Brain pericyte (primary cell): ENCODE data around the gene RASGRP4.
"Not testable (repeated sequence)": the region's sequence is repeated elsewhere in the genome, so short reads cannot be mapped to it uniquely, and the experiment has no call there.

Source experiments
- DNase-seq: peaks from one replicate; pipeline ENCODE4 v3.0.0-alpha.2; 2012; ENCODE audit warnings: low read depth, low spot score

The RASGRP4 gene, protein sequence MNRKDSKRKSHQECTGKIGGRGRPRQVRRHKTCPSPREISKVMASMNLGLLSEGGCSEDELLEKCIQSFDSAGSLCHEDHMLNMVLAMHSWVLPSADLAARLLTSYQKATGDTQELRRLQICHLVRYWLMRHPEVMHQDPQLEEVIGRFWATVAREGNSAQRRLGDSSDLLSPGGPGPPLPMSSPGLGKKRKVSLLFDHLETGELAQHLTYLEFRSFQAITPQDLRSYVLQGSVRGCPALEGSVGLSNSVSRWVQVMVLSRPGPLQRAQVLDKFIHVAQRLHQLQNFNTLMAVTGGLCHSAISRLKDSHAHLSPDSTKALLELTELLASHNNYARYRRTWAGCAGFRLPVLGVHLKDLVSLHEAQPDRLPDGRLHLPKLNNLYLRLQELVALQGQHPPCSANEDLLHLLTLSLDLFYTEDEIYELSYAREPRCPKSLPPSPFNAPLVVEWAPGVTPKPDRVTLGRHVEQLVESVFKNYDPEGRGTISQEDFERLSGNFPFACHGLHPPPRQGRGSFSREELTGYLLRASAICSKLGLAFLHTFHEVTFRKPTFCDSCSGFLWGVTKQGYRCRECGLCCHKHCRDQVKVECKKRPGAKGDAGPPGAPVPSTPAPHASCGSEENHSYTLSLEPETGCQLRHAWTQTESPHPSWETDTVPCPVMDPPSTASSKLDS

DNA sequence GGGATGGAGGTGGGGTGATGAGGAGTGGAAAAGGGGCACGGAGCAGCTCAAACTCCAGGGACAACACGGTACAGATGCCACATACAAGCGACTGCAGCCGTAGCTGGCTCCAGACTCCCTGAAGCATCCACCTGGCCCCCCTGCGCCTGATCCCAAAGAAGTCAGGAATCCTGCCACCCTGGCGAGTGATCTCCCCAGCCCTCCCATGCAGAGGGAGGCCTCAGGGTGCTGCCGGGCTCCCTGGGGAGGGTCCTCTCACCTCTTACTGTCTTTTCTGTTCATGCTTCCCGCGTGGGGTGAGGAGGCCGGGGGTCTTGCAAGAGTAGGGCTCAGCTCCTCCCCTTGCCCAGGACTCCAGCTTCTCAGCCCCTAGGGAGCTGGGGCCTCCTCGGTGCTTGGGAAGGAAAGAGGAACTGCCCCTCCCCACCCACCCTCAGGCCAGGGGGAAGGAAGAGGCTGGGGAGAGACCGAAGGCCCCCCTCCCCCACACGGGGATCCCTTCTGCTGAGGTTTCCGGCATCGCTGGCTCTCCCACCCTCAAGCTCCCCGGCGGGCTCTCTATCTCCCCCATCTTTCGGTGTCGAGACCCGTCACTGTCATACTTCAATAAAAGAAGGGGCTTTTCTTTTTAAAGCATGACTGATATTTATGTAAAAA, at the start of gene RASGRP4:
TSS of gene RASGRP4 (minus strand) at position 410 of the 657 bp plus-strand sequence. CDS start at position 282, 128 bp downstream.
- DNase-seq, result no peak

DNA sequence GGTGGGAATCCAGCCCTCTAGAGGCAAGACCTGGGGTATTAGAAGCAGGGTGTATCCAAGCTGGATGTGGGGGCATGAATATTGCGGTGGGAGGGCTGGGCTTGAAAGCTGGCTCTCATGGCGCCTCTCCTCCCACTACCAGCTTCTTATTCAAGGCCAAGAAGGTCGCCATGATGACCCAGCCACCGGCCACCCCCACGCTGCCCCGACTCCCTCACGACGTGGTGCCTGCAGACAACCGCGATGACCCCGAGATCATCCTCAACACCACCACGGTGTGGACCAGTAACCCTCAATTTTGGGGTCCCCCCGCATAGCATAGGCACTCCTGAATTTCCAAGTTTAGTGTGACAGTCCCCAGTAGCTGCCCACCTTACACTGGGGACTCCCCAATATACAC, 49.2 kb upstream of the RASGRP4 start:
- DNase-seq, result no peak

DNA sequence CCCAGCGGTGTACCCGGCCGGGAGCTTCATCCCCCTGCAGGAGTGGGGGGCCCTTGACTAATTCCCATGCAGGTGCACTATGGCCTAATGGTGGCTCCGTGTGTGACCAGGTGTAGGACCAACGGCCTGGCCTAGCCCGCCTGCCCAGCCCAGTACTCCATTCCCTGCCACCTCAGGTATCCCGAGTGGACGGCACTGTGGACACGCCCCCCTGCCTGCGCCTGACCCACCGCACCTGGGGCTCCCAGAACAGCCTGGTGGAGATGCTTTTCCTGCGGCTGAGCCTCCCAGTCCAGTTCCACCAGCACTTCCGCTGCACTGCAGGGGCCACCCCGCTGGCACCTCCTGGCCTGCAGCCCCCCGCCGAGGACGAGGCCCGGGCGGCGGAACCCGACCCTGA, 47.2 kb upstream of the RASGRP4 start:
- DNase-seq, result no peak

DNA sequence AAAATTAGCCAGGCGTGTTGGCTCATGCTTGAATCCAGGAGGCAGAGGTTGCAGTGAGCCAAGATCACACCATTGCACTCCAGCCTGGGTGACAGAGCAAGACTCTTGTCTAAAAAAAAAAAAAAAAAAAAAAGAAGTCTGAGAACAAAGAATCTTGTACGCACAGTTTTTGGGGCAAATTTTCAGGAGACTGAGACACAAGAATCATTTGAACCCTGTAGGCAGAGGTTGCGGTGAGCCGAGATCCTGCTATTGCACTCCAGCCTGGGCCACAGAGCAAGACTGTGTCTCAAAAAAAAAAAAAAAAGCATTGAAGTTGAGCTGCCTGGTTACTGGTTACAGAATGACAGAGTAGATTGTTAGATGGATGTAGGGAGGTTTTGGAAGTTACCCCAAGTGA, 46.7 kb upstream of the RASGRP4 start:
- not testable (repeated sequence) for DNase-seq

DNA sequence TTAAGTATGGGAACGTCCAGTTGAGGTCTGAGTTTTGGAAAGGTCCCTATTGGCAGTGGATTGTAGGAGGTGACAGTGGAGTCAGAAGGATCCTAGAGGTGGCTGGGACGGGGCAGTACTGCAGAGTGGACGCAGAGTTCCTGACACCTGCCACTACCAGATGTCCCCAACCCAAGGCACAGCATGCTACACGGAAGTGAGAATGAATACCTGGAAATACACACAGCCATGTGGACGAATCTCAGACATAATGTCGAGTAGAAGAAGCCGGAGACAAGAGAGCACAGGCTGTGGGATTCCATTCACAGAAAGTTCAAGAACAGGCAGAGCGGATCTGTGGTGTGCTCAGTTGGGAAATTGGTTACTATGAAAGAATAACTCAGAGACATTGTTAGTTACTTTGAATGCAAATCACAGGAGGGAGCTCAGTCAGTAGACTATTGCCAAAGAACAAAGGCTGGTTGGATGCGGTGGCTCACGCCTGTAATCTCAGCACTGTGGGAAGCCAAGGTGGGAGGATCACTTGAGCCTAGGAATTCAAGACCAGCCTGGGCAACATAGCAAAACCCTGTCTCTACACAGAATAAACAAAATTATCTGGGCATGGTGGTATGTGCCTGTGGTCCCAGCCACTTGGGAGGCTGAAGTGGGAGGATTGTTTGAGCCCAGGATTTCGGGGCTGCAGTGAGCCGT, 44.9 kb upstream of the RASGRP4 start:
- no peak for DNase-seq

DNA sequence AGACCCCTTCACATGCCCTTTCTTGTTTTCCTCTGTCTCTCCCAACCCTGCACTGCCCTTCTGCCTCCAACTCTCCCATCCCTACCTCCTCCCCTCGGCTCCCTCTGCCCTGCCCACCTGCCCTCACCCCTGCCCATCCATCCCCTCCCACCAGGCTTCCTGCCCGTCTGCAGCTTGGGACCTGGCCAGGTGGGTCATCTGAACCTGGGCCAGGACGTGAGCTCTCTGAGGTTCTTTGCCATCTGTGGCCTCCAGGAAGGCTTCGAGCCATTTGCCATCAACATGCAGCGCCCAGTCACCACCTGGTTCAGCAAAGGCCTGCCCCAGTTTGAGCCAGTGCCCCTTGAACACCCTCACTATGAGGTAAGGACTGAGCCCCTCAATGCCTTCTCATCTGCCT, 43.1 kb upstream of the RASGRP4 start:
- no peak for DNase-seq

DNA sequence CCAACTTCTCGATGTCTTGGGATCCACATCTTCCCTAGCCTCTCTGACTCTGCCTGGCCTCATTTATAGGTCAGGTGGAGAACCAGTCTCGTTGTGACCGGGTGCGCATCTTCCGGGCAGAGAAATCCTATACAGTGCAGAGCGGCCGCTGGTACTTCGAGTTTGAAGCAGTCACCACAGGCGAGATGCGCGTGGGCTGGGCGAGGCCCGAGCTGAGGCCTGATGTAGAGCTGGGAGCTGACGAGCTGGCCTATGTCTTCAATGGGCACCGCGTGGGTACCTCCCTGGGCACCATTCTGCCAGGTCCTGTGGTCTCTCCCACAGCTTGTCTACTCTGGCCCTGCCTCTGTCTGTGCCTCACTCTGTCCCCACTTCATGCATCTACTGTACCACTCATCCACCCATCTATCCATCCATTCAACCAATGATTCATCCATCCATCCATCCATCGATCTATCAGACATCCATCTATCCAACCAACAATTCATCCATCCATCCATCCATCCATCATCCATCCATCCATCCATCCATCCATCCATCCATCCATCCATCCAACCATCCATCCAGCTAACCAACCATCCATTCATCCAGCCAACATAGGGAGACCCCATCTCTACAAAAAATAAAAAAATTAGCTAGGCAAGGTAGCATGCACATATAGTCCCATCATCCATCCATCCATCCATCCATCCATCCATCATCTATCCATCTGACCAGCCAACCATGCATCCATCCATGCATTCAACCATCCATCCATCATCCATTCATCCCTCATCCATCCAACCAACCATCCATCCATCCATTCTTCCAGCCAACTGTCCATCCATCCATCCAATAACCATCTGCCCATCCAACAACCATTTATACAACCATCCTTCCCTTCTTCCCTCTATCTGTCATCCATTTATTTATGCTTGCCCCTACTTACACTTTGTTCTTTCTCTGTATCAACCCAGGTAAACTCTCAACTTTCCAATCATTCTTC, 41.8 kb upstream of the RASGRP4 start:
- DNase-seq, result no peak

DNA sequence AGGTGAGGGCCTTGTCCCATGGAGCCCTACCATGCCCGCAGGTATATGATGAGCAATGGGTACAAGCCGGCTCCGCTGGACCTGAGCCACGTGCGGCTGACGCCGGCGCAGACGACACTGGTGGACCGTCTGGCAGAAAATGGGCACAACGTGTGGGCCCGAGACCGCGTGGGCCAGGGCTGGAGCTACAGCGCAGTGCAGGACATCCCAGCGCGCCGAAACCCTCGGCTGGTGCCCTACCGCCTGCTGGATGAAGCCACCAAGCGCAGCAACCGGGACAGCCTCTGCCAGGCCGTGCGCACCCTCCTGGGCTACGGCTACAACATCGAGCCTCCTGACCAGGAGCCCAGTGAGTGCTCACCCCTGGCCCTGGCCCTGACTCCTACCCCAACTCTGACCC, 40.0 kb upstream of the RASGRP4 start:
- no peak for DNase-seq

DNA sequence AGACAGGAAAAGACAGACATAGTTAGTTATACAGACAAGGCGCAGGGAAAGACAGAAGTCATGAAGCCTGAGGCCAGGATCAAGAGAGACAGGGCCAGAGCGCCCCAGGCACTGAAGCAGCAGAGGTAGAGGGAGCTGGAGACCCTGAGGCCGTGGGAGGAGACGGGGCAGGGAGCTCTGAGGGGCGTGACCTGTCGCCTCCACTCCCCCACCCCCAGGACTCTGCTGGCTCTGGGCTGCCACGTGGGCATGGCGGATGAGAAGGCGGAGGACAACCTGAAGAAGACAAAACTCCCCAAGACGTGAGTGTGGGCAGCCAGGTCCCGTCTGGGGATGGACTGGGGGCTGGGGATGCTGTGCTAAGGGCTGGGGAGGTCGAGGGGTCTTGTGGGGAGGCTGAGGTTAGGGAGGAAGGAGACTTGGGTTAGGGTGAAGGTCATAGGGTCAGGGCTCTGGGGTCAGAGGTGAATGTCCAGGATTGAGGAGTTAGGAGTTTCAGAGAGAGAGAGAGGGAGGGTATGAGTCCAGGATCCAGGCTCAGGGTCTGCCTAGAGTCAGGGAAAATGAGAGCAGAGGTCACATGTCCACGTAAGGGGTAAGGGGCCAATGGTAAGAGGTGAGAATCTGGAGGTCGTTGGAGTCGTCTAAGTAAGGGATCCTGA, 38.5 kb upstream of the RASGRP4 start:
- no peak for DNase-seq

DNA sequence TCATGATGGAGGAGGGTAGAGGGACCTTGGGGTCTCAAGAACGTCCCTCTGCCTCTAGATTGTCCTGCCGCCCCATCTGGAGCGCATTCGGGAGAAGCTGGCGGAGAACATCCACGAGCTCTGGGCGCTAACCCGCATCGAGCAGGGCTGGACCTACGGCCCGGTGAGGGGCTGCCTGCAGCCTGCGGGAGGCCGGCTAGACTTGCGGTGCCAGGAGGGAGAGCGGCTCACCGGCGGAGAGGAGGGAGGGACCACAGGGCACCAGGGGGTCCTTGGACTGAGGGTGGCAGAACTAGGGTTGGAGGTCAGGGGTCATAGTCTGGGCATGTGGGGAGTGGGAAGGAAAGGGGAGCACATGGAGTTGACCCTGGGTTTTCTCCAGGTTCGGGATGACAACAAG, 37.3 kb upstream of the RASGRP4 start:
- no peak for DNase-seq

DNA sequence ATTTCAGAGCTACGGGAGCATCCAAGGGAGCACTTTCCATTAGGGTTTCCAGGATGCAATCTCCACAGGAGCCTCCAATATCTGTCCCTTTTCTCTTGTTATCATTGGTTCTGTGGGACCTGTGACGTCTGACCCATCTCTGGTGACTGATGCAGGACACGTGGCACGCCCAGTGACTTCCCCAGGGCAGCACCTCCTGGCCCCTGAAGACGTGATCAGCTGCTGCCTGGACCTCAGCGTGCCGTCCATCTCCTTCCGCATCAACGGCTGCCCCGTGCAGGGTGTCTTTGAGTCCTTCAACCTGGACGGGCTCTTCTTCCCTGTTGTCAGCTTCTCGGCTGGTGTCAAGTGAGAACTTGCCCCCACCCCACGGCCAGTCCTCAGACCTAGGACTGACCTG, 33.0 kb upstream of the RASGRP4 start:
- no peak for DNase-seq

DNA sequence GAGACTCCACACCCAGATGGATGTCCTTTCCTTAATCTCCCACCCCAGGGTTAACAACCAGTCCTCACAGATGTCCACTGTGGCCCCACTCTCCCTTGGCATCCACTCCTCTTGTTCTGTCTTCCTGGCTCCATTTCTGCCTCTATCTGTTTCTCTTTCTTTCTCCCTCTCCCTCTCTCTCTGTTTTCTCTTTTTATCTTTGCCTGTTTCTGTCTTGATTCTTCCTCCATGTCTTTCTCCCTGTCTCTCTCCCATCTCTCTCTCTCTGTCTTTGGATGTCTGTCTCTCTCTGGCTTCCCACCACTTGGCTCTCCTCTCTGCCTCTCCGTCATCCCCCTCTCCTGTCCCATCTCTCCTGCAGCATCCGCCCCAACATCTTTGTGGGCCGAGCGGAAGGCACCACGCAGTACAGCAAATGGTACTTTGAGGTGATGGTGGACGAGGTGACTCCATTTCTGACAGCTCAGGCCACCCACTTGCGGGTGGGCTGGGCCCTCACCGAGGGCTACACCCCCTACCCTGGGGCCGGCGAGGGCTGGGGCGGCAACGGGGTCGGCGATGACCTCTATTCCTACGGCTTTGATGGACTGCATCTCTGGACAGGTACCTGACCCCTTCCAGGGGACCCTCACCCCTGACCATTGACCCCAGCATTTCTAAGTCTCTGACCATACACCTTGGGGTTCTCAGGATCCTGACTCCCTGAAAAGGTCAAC, 31.8 kb upstream of the RASGRP4 start:
- DNase-seq, result no peak

DNA sequence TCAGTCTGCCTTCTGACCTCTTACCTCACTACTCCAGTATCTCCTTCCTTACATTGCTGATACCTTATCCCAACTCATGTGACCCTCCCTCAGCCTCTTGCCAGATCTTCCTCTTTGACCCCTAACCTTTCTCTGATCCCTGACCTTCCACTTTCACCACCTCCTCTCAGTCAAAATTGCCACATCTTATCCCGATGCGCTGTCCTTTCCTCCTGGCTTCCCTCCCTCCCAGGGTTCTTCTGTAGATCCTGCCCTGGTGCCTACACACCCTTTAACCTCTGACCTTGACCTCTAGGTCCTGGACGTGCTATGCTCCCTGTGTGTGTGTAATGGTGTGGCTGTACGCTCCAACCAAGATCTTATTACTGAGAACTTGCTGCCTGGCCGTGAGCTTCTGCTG, 31.2 kb upstream of the RASGRP4 start:
- no peak for DNase-seq

DNA sequence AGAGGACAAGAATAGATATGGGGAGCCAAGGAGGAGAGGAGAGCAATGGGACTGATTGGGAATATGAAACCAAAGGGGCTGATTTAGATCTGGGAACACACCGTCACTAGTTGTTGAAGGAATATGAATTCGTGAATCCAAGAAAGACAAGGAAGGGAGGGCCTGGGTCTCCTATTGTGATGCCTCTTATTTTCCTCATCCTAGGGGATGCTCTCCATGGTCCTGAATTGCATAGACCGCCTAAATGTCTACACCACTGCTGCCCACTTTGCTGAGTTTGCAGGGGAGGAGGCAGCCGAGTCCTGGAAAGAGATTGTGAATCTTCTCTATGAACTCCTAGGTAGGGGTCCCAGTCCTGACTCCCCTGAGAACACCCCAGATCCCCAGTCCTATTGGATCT, 29.0 kb upstream of the RASGRP4 start:
- no peak for DNase-seq

DNA sequence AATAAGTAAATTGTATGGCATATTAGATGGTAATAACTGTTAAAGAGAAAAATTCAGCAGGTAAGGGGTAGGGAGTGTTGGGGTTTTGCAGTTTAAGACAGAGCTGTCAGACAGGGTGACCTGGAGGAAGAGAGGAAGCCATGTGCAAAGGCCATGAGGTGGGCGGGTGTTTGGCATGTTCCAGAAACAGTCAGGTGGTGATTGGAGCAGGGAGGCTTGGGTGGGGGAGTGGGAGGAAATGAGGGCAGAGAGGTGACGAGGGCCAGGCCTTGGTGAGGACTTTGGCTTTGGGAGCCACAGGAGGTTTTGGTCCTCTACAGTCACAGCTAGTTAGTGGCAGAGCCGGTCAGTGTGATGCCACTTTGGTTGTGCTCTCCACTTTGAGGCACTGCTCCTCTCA, 27.6 kb upstream of the RASGRP4 start:
- no peak for DNase-seq

DNA sequence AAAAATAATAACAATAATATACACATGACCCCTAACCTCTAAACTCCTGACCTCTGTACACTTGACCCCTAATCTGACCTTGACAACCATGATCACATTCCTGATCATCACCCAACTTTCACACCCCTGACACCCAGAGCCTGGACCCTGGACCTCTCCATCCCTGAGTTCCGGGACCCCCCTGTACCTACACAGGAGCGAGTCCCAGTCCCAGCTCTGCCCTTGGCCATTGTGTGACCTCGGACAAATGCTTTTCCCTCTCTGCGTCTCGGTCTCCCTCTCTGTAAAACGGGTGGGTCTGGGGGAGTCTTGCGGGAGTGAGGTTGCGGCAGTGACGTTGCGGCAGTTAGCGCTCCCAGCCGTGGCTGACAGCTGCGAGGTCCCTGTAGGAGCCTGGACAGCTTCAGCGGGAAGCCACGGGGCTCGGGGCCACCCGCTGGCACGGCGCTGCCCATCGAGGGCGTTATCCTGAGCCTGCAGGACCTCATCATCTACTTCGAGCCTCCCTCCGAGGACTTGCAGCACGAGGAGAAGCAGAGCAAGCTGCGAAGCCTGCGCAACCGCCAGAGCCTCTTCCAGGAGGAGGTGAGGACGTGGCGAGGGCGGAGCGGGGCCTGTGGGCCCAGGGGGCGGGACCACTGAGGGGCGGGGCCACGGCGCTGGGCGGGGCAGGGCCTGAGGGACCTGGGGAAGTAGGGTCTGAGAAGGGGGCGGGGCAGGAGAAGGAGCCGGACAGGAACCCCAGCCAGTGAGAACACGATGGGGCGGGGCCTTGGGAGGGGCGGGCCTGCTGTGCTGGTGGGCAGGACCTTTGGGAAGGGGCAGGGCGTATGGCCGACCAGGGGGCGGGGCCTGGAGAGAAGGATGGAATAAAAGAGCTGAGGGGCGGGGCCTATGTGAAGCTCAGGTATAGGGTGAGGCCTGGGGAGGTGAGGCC, 26.7 kb upstream of the RASGRP4 start:
- DNase-seq, result no peak

DNA sequence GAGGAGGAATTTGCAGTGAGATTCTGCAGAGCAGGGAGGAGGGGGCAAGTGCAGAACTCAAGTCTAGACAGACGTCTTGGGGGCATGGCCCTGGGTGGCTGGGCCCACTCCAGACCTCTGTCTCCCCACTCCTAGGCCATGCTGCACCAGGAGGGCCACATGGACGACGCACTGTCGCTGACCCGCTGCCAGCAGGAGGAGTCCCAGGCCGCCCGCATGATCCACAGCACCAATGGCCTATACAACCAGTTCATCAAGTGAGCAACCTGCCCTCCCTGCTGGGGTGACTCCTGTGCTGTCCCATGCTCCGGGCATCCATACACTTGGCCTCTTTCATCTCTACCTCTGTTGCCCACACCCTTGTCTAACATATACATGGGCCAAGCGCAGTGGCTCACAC, 25.6 kb upstream of the RASGRP4 start:
- DNase-seq, result no peak

DNA sequence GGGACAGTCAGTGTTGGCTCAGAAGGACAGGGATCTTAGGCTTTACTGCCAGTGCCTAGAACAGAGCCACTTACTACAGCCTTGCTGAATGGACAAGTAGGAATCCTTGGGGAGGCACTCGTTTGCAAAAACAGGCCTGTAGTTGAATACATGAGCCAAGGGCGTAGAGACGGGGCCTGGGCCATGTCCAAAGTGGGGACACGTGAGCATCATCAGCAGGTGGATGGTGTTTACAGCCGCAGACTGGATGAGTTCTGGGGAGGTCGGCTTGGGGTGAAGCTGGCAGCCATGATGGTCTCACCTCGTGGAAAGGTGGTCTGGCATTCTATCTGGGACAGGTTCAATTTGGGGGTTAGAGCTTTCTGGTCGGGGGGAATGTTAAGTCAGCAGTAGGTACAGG, 25.0 kb upstream of the RASGRP4 start:
- no peak for DNase-seq

DNA sequence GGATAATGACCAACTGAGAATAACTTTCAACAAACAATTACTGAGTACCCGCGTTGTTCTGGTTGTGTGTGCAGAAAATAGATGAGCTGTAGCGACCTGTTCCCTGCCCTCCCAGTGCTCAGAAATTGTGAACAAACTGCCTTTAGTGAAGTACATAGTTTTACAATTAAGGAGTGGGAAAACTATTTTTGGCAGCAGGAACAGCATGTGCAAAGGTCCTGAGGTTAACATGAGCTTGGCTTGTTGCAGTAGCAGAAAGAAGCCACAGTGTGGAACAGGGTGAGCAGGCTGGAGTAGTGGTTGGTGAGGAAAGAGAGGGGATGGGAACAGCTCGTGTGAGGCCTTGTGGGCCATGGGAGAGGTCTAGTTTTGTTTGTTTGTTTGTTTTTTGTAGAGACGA, 23.5 kb upstream of the RASGRP4 start:
- DNase-seq, result no peak
